ENCODE results near the gene HOXA13. TPM values are rescaled to one million over a fixed set of nuclear protein-coding genes. Genes with fewer than 3 reads are reported as not detected.
A peak's percentile ranks its signal among the peaks of the same experiment; 100 is the strongest.

The HOXA13 gene
- total and polyA plus RNA-seq, 10 of the 15 experiments (the other 5 are each of a cell fraction or from before 2014, with no cell fraction given), result not detected

GRCh38 chr7:27156508-27156898, 43.4 kb downstream of the HOXA13 start, which contains the start of gene HOXA7 (continued):
- peak; percentile 63 for TF ChIP-seq USF1 (IDR thresholded peaks at IDR 0.05; ENCODE audit: borderline replicate concordance, extremely low read length, insufficient read depth, low read depth, low read length)

- Histone ChIP-seq H3K4me1 (ENCODE audit: control insufficient read depth, insufficient read depth, low read length) (no peaks in the 10 kb centered on the region; the same call in 1 of the 2 replicates), H3K9me3 (replicated peaks; ENCODE audit: control insufficient read depth, insufficient read depth, low read length) (no peaks in the 10 kb centered on the region; the same call in 2 of the 3 replicates), H3K36me3 (ENCODE audit: control insufficient read depth in 2 of 2, insufficient read depth in 2 of 2, low read length in 1 of 2) (no peaks in the 10 kb centered on the region), H3K4me3 (no peak overlapping the region), H4K20me1 (ENCODE audit: control insufficient read depth, insufficient read depth) (no peaks in the 10 kb centered on the region), H3K4me2 (ENCODE audit: control insufficient read depth, insufficient read depth) (no peak overlapping the region; the same call in 1 of the 2 replicates), H3K9ac (ENCODE audit: control insufficient read depth, insufficient read depth, low read length) (no peak overlapping the region), H3K79me2 (ENCODE audit: control insufficient read depth, insufficient read depth, low read length) (no peaks in the 10 kb centered on the region), H2AFZ (ENCODE audit: control insufficient read depth, low read depth, low read length) (no peak overlapping the region), H3K27me3 (replicated peaks in 1 of 2; ENCODE audit: control insufficient read depth in 2 of 2, insufficient read depth in 2 of 2, low read length in 1 of 2) (peaks cover 22 to 60% of the 10 kb centered on the region in 2 experiments), H3K27ac (ENCODE audit: control insufficient read depth, insufficient read depth) (no peak overlapping the region)
- ChIA-PET POLR2A (no interaction called here), CTCF (interaction anchor here (0.6 to 1.2 kb wide), 3 partner anchors 301 to 488 kb away, joined by 3 to 4 read pairs (median 3); no protein-coding TSS in a partner anchor), SMC1A (ENCODE audit: uncharacterized antibody, unreplicated experiment) (interaction anchor here (1.0 kb wide), 1 partner anchor 300 kb away, joined by 3 read pairs; no protein-coding TSS in a partner anchor), RAD21 (ENCODE audit: unreplicated experiment) (no interaction called here)
- WGBS (ENCODE audit: insufficient coverage, insufficient replicate concordance, low lambda C conversion rate, missing lambda C conversion rate), result 5% methylated on average over 58 of the region's 63 CpGs
- no TSS peak for BruUV-seq (replicated peaks)
- in situ Hi-C loops (cut with MboI) (loop anchor here (5.0 to 25.0 kb wide), 3 partner anchors 789 to 1294 kb away; no protein-coding TSS in a partner anchor), intact Hi-C loops (cut with micrococcal nuclease; ENCODE audit: unreplicated experiment) (no loop called here)
- ATAC-seq (no peak), FAIRE-seq (no peak), DNase-seq (ENCODE audit: low read depth, low spot score) (no peak)
- TF ChIP-seq, protein P1, sequence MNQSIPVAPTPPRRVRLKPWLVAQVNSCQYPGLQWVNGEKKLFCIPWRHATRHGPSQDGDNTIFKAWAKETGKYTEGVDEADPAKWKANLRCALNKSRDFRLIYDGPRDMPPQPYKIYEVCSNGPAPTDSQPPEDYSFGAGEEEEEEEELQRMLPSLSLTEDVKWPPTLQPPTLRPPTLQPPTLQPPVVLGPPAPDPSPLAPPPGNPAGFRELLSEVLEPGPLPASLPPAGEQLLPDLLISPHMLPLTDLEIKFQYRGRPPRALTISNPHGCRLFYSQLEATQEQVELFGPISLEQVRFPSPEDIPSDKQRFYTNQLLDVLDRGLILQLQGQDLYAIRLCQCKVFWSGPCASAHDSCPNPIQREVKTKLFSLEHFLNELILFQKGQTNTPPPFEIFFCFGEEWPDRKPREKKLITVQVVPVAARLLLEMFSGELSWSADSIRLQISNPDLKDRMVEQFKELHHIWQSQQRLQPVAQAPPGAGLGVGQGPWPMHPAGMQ (IDR thresholded peaks at IDR 0.05; ENCODE audit: borderline replicate concordance), result no peak
- peak; percentile 91 for TF ChIP-seq SUZ12 (IDR thresholded peaks at IDR 0.05; ENCODE audit: unreplicated experiment)
- no peak for TF ChIP-seq NFYB (IDR thresholded peaks at IDR 0.05; ENCODE audit: insufficient read depth, low read depth, low read length)
- TF ChIP-seq HDAC6 (IDR thresholded peaks at IDR 0.05; ENCODE audit: unreplicated experiment), result peak; percentile 86
These were observed 43.9 kb downstream of the HOXA13 start for GRCh38 chr7:27155816-27156507.
